Osteoblast (primary cell): Measurements from ENCODE around the gene INPP5A. TPM values are rescaled to one million over a fixed set of nuclear protein-coding genes. Genes with fewer than 3 reads are reported as not detected.

ENCODE experiments used
- DNase-seq: peaks from one replicate; pipeline ENCODE4 v3.0.0; 2011; ENCODE audit warnings: low spot score, mixed read lengths; ENCODE audit not compliant: insufficient read length; ENCODE audit errors: missing footprints
- H2AFZ ChIP-seq: 2 replicates; pipeline ENCODE4 v1.6.0; 2011; ENCODE audit warnings: mild to moderate bottlenecking, low read length
- H3K27ac ChIP-seq: 2 replicates; pipeline ENCODE4 v1.5.1; 2011; ENCODE audit warnings: mild to moderate bottlenecking, low read depth, low read length, moderate library complexity
- H3K27me3 ChIP-seq: 2 replicates; pipeline ENCODE4 v1.6.0; 2012; ENCODE audit warnings: mild to moderate bottlenecking, control low read depth, inconsistent platforms, low read length, moderate library complexity; ENCODE audit not compliant: insufficient read depth
- H3K36me3 ChIP-seq: 2 replicates; pipeline ENCODE4 v1.5.1; 2011; ENCODE audit warnings: mild to moderate bottlenecking, low read length, control low read depth, moderate library complexity; ENCODE audit not compliant: insufficient read depth
- H3K4me1 ChIP-seq: 2 replicates; pipeline ENCODE4 v1.5.1; 2011; ENCODE audit warnings: mild to moderate bottlenecking, low read length, control low read depth, moderate library complexity; ENCODE audit not compliant: insufficient read depth
- H3K4me2 ChIP-seq: 2 replicates; pipeline ENCODE4 v1.6.0; 2011; ENCODE audit warnings: mild to moderate bottlenecking, low read length; ENCODE audit not compliant: insufficient read depth
- H3K4me3 ChIP-seq: fragments of 200-600 bp; sonication (generic); 3 replicates; pipeline ENCODE4 v1.5.1; 2012; ENCODE audit warnings: mild to moderate bottlenecking, low read length, inconsistent platforms; ENCODE audit not compliant: insufficient read depth
- H3K79me2 ChIP-seq: 2 replicates; pipeline ENCODE4 v1.6.0; 2012; ENCODE audit warnings: mild to moderate bottlenecking, low read length, control low read depth, inconsistent platforms; ENCODE audit not compliant: insufficient read depth
- H3K9me3 ChIP-seq: 2 replicates; pipeline ENCODE4 v1.5.1; 2011; ENCODE audit warnings: low read depth, low read length, control low read depth
- H4K20me1 ChIP-seq: 2 replicates; pipeline ENCODE4 v1.6.0; 2012; ENCODE audit warnings: mild to moderate bottlenecking, low read length, control low read depth; ENCODE audit not compliant: insufficient read depth
- total RNA-seq: library from RNA; depleted of rRNA; stranded (reverse); fragments of >200 nt; gene quantifications from 2 replicates; pipeline ENCODE4 v1.2.3, GENCODE V29; 2012
- TF ChIP-seq, protein P1 (sequence below): IDR thresholded peaks from 2 replicates; pipeline ENCODE4 v1.5.1; 2011; ENCODE audit warnings: mild to moderate bottlenecking, low read depth, low read length, moderate library complexity; ENCODE audit errors: extremely low read depth

INPP5A gene
- total RNA-seq, 1 donor, result 22.8 TPM

DNA sequence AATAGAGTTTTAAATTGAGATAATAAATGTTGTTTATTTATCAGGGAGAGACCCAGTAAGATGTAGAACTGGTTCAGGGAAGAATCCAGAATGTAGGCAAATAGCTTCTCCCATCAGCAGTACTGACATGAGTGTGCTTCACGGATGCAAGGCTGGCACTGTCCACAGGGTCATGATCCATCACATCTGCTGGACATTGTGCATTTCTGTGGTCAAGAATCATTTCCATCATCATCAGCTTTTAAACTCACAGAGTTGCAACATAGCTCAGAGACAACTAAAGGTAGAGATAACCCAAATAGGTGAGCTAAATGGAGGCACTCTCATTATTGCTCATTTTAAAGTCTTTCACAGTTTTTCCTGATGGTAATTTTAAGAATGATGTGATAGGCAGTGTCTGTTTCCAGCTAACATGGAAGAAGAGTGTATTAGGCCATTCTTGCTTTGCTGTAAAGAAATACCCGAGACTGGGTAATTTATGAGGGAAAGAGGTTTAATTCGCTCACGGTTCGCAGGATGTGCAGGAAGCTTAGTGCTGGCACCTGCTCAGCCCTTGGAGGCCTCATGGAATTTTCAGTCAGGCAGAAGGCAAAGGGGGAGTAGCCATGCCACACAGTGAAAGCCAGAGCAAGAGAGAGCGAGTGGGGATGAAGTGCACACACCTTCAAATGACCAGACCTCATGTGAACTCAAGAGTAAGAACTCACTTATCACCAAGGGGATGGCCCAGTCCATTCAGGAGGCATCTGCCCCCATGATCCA is 80.8 kb downstream of the INPP5A start:
- Histone ChIP-seq H4K20me1 (peaks cover 30% of the 10 kb centered on the region), H3K4me3 (no peak overlapping the region), H3K79me2 (peaks cover 4% of the 10 kb centered on the region), H3K27ac (no peak overlapping the region), H3K9me3 (no peaks in the 10 kb centered on the region), H3K4me2 (no peak overlapping the region), H3K27me3 (no peaks in the 10 kb centered on the region), H2AFZ (no peak overlapping the region), H3K4me1 (no peaks in the 10 kb centered on the region), H3K36me3 (no peaks in the 10 kb centered on the region)
- DNase-seq, result peak; percentile 88
- TF ChIP-seq, protein P1, sequence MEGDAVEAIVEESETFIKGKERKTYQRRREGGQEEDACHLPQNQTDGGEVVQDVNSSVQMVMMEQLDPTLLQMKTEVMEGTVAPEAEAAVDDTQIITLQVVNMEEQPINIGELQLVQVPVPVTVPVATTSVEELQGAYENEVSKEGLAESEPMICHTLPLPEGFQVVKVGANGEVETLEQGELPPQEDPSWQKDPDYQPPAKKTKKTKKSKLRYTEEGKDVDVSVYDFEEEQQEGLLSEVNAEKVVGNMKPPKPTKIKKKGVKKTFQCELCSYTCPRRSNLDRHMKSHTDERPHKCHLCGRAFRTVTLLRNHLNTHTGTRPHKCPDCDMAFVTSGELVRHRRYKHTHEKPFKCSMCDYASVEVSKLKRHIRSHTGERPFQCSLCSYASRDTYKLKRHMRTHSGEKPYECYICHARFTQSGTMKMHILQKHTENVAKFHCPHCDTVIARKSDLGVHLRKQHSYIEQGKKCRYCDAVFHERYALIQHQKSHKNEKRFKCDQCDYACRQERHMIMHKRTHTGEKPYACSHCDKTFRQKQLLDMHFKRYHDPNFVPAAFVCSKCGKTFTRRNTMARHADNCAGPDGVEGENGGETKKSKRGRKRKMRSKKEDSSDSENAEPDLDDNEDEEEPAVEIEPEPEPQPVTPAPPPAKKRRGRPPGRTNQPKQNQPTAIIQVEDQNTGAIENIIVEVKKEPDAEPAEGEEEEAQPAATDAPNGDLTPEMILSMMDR, result no peak

DNA sequence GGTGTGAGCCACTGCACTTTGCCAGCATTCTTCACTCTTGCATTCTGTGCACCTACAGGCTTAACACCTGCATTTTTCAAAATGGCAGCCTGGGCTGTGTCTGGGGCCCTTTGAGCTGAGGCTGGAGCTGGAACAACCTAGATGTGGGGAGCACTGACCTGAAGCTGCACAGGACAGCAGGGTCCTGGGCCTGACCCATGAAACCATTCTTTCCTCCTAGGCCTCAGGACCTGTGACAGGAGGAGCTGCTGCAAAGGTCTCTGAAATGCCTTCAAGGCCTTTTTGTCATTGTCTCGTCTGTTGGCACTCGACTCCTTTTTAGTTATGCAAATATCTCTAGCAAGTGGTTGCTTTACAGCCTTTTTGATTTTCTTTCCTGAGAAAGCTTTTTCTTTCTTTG is 82.3 kb downstream of the INPP5A start:
- TF ChIP-seq, protein P1, result no peak
- Histone ChIP-seq H3K4me3 (no peak overlapping the region), H3K4me1 (no peaks in the 10 kb centered on the region), H3K9me3 (no peaks in the 10 kb centered on the region), H3K79me2 (peaks cover 4% of the 10 kb centered on the region), H3K27ac (no peak overlapping the region), H3K36me3 (no peaks in the 10 kb centered on the region), H3K27me3 (no peaks in the 10 kb centered on the region), H2AFZ (no peak overlapping the region), H4K20me1 (peaks cover 27% of the 10 kb centered on the region), H3K4me2 (no peak overlapping the region)
- DNase-seq, result no peak

DNA sequence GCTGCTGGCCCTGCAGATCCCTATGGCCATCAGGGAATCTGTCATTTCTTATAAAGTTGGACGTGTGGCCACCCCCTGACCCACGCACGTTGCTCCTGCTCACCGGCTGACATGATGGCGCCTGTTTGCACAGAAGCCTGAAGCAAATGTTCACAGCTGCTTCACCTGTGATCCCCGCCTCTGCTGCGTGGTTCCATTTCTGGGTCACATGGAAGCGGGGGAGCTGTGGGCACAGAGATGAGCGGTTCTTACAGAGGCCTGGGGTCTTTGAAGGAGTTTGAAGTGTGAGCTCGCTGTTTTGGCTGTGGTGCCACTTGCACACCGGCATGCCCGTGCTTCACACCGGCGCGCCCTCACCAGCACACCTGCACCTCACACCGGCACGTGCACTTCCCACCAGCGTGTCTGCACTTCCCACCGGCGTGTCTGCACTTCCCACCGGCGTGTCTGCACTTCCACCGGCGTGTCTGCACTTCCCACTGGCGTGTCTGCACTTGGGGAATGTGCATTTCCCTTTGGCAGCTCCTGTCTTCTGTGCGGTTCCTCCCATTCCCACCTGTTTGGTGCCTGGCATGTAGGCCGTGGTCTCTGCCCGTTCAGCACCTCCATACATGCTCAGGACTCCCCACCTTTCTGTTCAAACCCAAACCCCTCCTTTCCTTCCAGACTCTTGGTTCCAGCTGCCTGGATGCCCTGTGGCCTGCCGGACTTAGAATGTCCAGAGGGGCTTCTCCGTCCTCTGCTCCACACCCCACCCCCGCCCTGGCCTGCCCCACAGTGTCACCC is 86.7 kb downstream of the INPP5A start:
- H3K36me3 ChIP-seq, result no peaks in the 10 kb centered on the region
- no peaks in the 10 kb centered on the region for H3K4me1 ChIP-seq
- TF ChIP-seq, protein P1, result no peak
- H3K27ac ChIP-seq, result no peak overlapping the region
- peaks cover 14% of the 10 kb centered on the region for H4K20me1 ChIP-seq
- H3K27me3 ChIP-seq, result no peaks in the 10 kb centered on the region
- H3K4me3 ChIP-seq, result no peak overlapping the region
- H3K4me2 ChIP-seq, result no peak overlapping the region
- H3K9me3 ChIP-seq, result no peaks in the 10 kb centered on the region
- no peak overlapping the region for H2AFZ ChIP-seq
- no peak for DNase-seq
- peaks cover 2% of the 10 kb centered on the region for H3K79me2 ChIP-seq

DNA sequence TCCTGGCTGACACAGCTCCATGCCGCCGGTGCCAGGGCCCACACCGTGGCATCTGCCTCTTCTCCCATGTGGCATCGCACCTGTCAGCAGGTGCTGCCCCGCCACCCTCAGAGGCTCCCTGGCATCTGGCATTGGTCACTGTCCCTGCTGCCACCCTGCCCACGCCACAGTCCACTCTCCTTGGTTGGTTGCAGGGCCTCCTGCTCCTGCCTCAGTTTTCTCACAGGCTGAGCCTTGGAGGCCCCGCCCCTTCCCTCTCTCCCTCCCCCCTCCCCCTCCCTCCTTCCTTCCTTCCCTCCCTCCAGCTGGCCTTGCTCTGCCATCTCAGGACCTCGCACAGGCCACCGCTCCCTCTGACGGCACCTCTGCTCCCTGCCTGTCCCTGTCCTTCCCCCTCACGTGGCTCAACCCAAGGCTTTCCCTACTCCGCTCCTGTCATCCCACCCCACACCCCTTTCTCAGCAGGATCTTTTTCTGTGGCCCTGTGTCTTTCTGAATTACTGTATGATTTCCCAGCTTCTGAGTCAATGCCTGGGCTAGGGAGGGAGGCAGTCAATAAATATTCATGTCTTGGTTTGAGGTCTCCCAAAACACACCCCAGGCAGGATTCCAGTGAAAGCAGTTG is 87.4 kb downstream of the INPP5A start:
- Histone ChIP-seq H3K27ac (no peak overlapping the region), H2AFZ (no peak overlapping the region), H4K20me1 (peaks cover 19% of the 10 kb centered on the region), H3K4me1 (no peaks in the 10 kb centered on the region), H3K36me3 (no peaks in the 10 kb centered on the region), H3K4me3 (no peak overlapping the region), H3K27me3 (no peaks in the 10 kb centered on the region), H3K4me2 (no peak overlapping the region), H3K9me3 (no peaks in the 10 kb centered on the region), H3K79me2 (peaks cover 7% of the 10 kb centered on the region)
- DNase-seq, result no peak
- TF ChIP-seq, protein P1, result no peak
